Natural killer cell (primary cell): ENCODE measurements around the gene ELK1. TPM values are rescaled to one million over a fixed set of nuclear protein-coding genes. Genes with fewer than 3 reads are reported as not detected.

ENCODE experiments used
- ATAC-seq, 3 donors: fragments of 150-1000 bp in 2 of 3; fragments of 200-7000 bp in 1 of 3; cut with Tn5 transposase; 1 replicate in 1 of 3; 2 replicates in 2 of 3; pipeline ENCODE4 v1.10.0; 2021; ENCODE audit warnings: mild to moderate bottlenecking in 2 of 3, moderate library complexity in 2 of 3
- DNase-seq, 2 donors: peaks; one replicate each; pipeline versions ENCODE4 v3.0.0 to v3.0.0-alpha.2; 2013 to 2021; ENCODE audit warnings: mixed read lengths in 1 of 2
- H3K27ac ChIP-seq: one replicate; pipeline ENCODE4 v1.5.1; 2013; ENCODE audit warnings: mild to moderate bottlenecking, low read length
- H3K27me3 ChIP-seq: one replicate; pipeline ENCODE4 v1.6.1; 2013; ENCODE audit warnings: low read length; ENCODE audit not compliant: control insufficient read depth, insufficient read depth
- H3K36me3 ChIP-seq: one replicate; pipeline ENCODE4 v1.6.1; 2013; ENCODE audit warnings: low read length; ENCODE audit not compliant: control insufficient read depth, insufficient read depth
- H3K4me1 ChIP-seq: one replicate; pipeline ENCODE4 v1.6.1; 2013; ENCODE audit warnings: low read length; ENCODE audit not compliant: control insufficient read depth, insufficient read depth
- H3K4me3 ChIP-seq: one replicate; pipeline ENCODE4 v1.5.1; 2013; ENCODE audit warnings: low read length
- H3K9me3 ChIP-seq: one replicate; pipeline ENCODE4 v1.6.1; 2013; ENCODE audit warnings: low read length; ENCODE audit not compliant: control insufficient read depth, insufficient read depth
- H3K27ac Mint-ChIP-seq, 2 donors: one replicate each; pipeline ENCODE4 v1.8.0; 2022; ENCODE audit warnings: mild to moderate bottlenecking in 2 of 2, mixed read lengths in 2 of 2, moderate library complexity in 1 of 2
- H3K27me3 Mint-ChIP-seq, 2 donors: one replicate each; pipeline ENCODE4 v1.8.0; 2022; ENCODE audit warnings: low read depth in 2 of 2, mixed read lengths in 2 of 2
- H3K36me3 Mint-ChIP-seq: one replicate; pipeline ENCODE4 v1.8.0; 2022; ENCODE audit warnings: mixed read lengths
- H3K4me1 Mint-ChIP-seq, 2 donors: one replicate each; pipeline ENCODE4 v1.8.0; 2022; ENCODE audit warnings: mixed read lengths in 2 of 2
- H3K4me3 Mint-ChIP-seq: one replicate; pipeline ENCODE4 v1.8.0; 2022; ENCODE audit warnings: mild to moderate bottlenecking, moderate library complexity, mixed read lengths
- H3K9me3 Mint-ChIP-seq, 2 donors: one replicate each; pipeline ENCODE4 v1.8.0; 2022; ENCODE audit warnings: mixed read lengths in 2 of 2
- CTCF ChIP-seq: fragments of 200-600 bp; IDR thresholded peaks from one replicate; pipeline ENCODE4 v1.8.0; 2022; ENCODE audit warnings: antibody characterized with exemption
- WGBS: methylation state at CpG from one replicate; pipeline ENCODE4 v1.1.7; 2013; ENCODE audit warnings: missing lambda C conversion rate; ENCODE audit not compliant: insufficient coverage; 5-methylcytosine and 5-hydroxymethylcytosine counted together
- intact Hi-C: fragments of 100-400 bp; cut with micrococcal nuclease; formaldehyde crosslinking; loops from one replicate; pipeline ENCODE4 v1.14.2; 2022
- total RNA-seq, 4 donors: library from RNA; stranded (reverse); fragments of 120-200 nt in 1 of 4; gene quantifications; one replicate each; pipeline versions ENCODE4 v1.2.3 to v1.2.4, GENCODE V29; 2013 to 2022

The ELK1 gene
- total RNA-seq, 3 donors from 2014 or later (not counting 1 experiment from before 2014, with no cell fraction given), result 14.1 to 15.2 (median 14.8) TPM

- H3K36me3 Mint-ChIP-seq, result no peaks in the 10 kb centered on the region
- intact Hi-C loops, result loop anchor here (5.0 kb wide), 1 partner anchor 37 kb away; the partner anchor contains the start of gene UXT
- Histone ChIP-seq H3K36me3 (no peaks in the 10 kb centered on the region), H3K27ac (no peak overlapping the region), H3K27me3 (peaks cover 21% of the 10 kb centered on the region), H3K9me3 (no peaks in the 10 kb centered on the region), H3K4me3 (no peak overlapping the region), H3K4me1 (peaks cover 15% of the 10 kb centered on the region)
- DNase-seq (no peak), ATAC-seq (no peak)
- WGBS, result 59% methylated on average over 8 of the region's 9 CpGs
- no peak for TF ChIP-seq CTCF
- no peak overlapping the region for H3K4me3 Mint-ChIP-seq
- no peaks in the 10 kb centered on the region for H3K9me3 Mint-ChIP-seq
- H3K27ac Mint-ChIP-seq, result no peak overlapping the region
- peaks cover 0 to 6% of the 10 kb centered on the region in 2 donors for H3K4me1 Mint-ChIP-seq
- peaks cover 59 to 64% of the 10 kb centered on the region in 2 donors for H3K27me3 Mint-ChIP-seq
Measured at GRCh38 chrX:47620303-47620685, 30.1 kb downstream of the ELK1 start.

GRCh38 chrX:47619486-47620302 lies 30.7 kb downstream of the ELK1 start, which contains the start of gene SYN1:
SYN1 (minus strand) TSS chrX:47619857; CDS start chrX:47619728, 129 bp downstream.
- Histone ChIP-seq H3K4me1 (peaks cover 15% of the 10 kb centered on the region), H3K27me3 (peaks cover 19% of the 10 kb centered on the region), H3K36me3 (no peaks in the 10 kb centered on the region), H3K27ac (no peak within 1 kb of the TSS), H3K4me3 (no peak within 1 kb of the TSS), H3K9me3 (no peaks in the 10 kb centered on the region)
- 2% methylated on average over 73 of the region's 88 CpGs for WGBS
- peaks cover 0 to 6% of the 10 kb centered on the region in 2 donors for H3K4me1 Mint-ChIP-seq
- ATAC-seq, result peak; percentile 94 to 97 (median 97)
- no peaks in the 10 kb centered on the region for H3K9me3 Mint-ChIP-seq
- TF ChIP-seq CTCF, result no peak
- DNase-seq, result peak; percentile 79 to 93
- H3K27me3 Mint-ChIP-seq, result peaks cover 55 to 58% of the 10 kb centered on the region in 2 donors
- H3K4me3 Mint-ChIP-seq, result peak within 1 kb of the TSS; percentile 17
- intact Hi-C loops, result loop anchor here (1.0 to 5.0 kb wide), 2 partner anchors 38 to 58 kb away; partner anchors contain the start of genes ARAF and UXT
- no peaks in the 10 kb centered on the region for H3K36me3 Mint-ChIP-seq
- no peak within 1 kb of the TSS for H3K27ac Mint-ChIP-seq

- Histone ChIP-seq H3K9me3 (no peaks in the 10 kb centered on the region), H3K4me3 (no peak overlapping the region), H3K27me3 (peaks cover 16% of the 10 kb centered on the region), H3K4me1 (peaks cover 12% of the 10 kb centered on the region), H3K36me3 (no peaks in the 10 kb centered on the region), H3K27ac (no peak overlapping the region)
- no peaks in the 10 kb centered on the region for H3K9me3 Mint-ChIP-seq
- H3K4me1 Mint-ChIP-seq, result peaks cover 0 to 6% of the 10 kb centered on the region in 2 donors
- whole genome bisulfite sequencing, result 30% methylated on average over 32 of the region's 32 CpGs
- H3K36me3 Mint-ChIP-seq, result no peaks in the 10 kb centered on the region
- H3K27ac Mint-ChIP-seq, result no peak overlapping the region
- no peak for TF ChIP-seq CTCF
- intact Hi-C loops, result loop anchor here (1.0 kb wide), 1 partner anchor 58 kb away; the partner anchor contains the start of gene ARAF
- DNase-seq, result no peak
- no peak for ATAC-seq
- peaks cover 53 to 56% of the 10 kb centered on the region in 2 donors for H3K27me3 Mint-ChIP-seq
- H3K4me3 Mint-ChIP-seq, result peak overlapping the region; percentile 17
Measured at GRCh38 chrX:47618923-47619485, 31.4 kb downstream of the ELK1 start.
